ENCODE data around the gene ZBTB45. TPM values are rescaled to one million over a fixed set of nuclear protein-coding genes. Genes with fewer than 3 reads are reported as not detected.

Gene ZBTB45
- 10 to 100 TPM; 12.2 to 15.6 TPM for total RNA-seq
- 1 to 10 TPM; 3.0 to 8.1 TPM for polyA plus RNA-seq
- long read RNA-seq, donor 1, partial matches to known transcripts: 6 of 9 reads
- long read RNA-seq, donor 1, other reads (novel, unspliced or antisense): 1 of 9 reads
- long read RNA-seq, donor 2, partial matches to known transcripts: 4 of 6 reads
- long read RNA-seq, donor 2, other reads (novel, unspliced or antisense): 1 of 6 reads

GRCh38 chr19:58519355-58520256 is at the start of gene ZBTB45:
Gene ZBTB45 (minus strand): TSS chr19:58519810. CDS start chr19:58517673, 2,137 bp downstream.
- H3K36me3 ChIP-seq (ENCODE audit: control insufficient read depth in 1 of 2, insufficient read depth in 2 of 2, low read length in 1 of 2): peaks cover 0 to 4% of the 10 kb centered on the region in 2 donors
- intact Hi-C loops (cut with DNase I): loop anchor here in 1 of 2 donors (1.0 kb wide), 1 partner anchor 20 kb away; no protein-coding TSS in a partner anchor
- 0% methylated on average over 82 to 87 of the region's 87 CpGs for WGBS, 2 donors

GRCh38 chr19:58568453-58569130 is 49.0 kb upstream of the ZBTB45 start:
- 92 to 93% methylated on average over 4 of the region's 4 CpGs for WGBS, 2 donors
- Histone ChIP-seq H3K4me1 (ENCODE audit: control insufficient read depth in 1 of 2, insufficient read depth in 2 of 2, low read length in 2 of 2) (no peaks in the 10 kb centered on the region), H3K9me3 (ENCODE audit: control insufficient read depth, low read length) (no peaks in the 10 kb centered on the region), H3K27ac (ENCODE audit: low read depth in 1 of 2, low read length in 2 of 2) (no peak overlapping the region), H3K27me3 (ENCODE audit: control insufficient read depth in 1 of 2, insufficient read depth in 2 of 2, low read length in 1 of 2) (no peaks in the 10 kb centered on the region), H3K36me3 (ENCODE audit: control insufficient read depth in 1 of 2, insufficient read depth in 2 of 2, low read length in 1 of 2) (no peaks in the 10 kb centered on the region), H3K4me3 (ENCODE audit: low read length in 2 of 2) (no peak overlapping the region)
- DNase-seq: peak; percentile 17 to 32
- intact Hi-C loops (cut with DNase I): no loop called here
- no peak for ATAC-seq (ENCODE audit: low FRiP score)

More at GRCh38 chr19:58519355-58520256, at the start of gene ZBTB45:
- ATAC-seq (ENCODE audit: low FRiP score): peak; percentile 95
- Histone ChIP-seq H3K4me1 (ENCODE audit: control insufficient read depth in 1 of 2, insufficient read depth in 2 of 2, low read length in 2 of 2) (no peaks in the 10 kb centered on the region), H3K4me3 (ENCODE audit: low read length in 2 of 2) (peak within 1 kb of the TSS; percentile 40 to 50), H3K27ac (ENCODE audit: low read depth in 1 of 2, low read length in 2 of 2) (peak within 1 kb of the TSS; percentile 30 to 83), H3K27me3 (ENCODE audit: control insufficient read depth in 1 of 2, insufficient read depth in 2 of 2, low read length in 1 of 2) (no peaks in the 10 kb centered on the region), H3K9me3 (ENCODE audit: control insufficient read depth, low read length) (no peaks in the 10 kb centered on the region)
- DNase-seq: peak; percentile 95 to 96

GRCh38 chr19:58566989-58567388 is 47.4 kb upstream of the ZBTB45 start:
- intact Hi-C loops (cut with DNase I): no loop called here
- 92 to 94% methylated on average over 5 of the region's 5 CpGs for whole genome bisulfite sequencing, 2 donors
- no peaks in the 10 kb centered on the region for H3K9me3 ChIP-seq (ENCODE audit: control insufficient read depth, low read length)
- H3K27ac ChIP-seq (ENCODE audit: low read depth in 1 of 2, low read length in 2 of 2): no peak overlapping the region
- no peaks in the 10 kb centered on the region for H3K4me1 ChIP-seq (ENCODE audit: control insufficient read depth in 1 of 2, insufficient read depth in 2 of 2, low read length in 2 of 2)
- H3K36me3 ChIP-seq (ENCODE audit: control insufficient read depth in 1 of 2, insufficient read depth in 2 of 2, low read length in 1 of 2): no peaks in the 10 kb centered on the region
- no peak for ATAC-seq (ENCODE audit: low FRiP score)
- no peaks in the 10 kb centered on the region for H3K27me3 ChIP-seq (ENCODE audit: control insufficient read depth in 1 of 2, insufficient read depth in 2 of 2, low read length in 1 of 2)
- DNase-seq: peak; percentile 21 to 24
- H3K4me3 ChIP-seq (ENCODE audit: low read length in 2 of 2): no peak overlapping the region

GRCh38 chr19:58563823-58564222 is 44.2 kb upstream of the ZBTB45 start:
- DNase-seq: no peak
- no peaks in the 10 kb centered on the region for H3K9me3 ChIP-seq (ENCODE audit: control insufficient read depth, low read length)
- no peaks in the 10 kb centered on the region for H3K27me3 ChIP-seq (ENCODE audit: control insufficient read depth in 1 of 2, insufficient read depth in 2 of 2, low read length in 1 of 2)
- 74 to 76% methylated on average over 6 of the region's 6 CpGs for WGBS, 2 donors
- no peak overlapping the region for H3K27ac ChIP-seq (ENCODE audit: low read depth in 1 of 2, low read length in 2 of 2)
- H3K4me1 ChIP-seq (ENCODE audit: control insufficient read depth in 1 of 2, insufficient read depth in 2 of 2, low read length in 2 of 2): no peaks in the 10 kb centered on the region
- intact Hi-C loops (cut with DNase I): no loop called here
- ATAC-seq (ENCODE audit: low FRiP score): no peak
- H3K4me3 ChIP-seq (ENCODE audit: low read length in 2 of 2): no peak overlapping the region
- H3K36me3 ChIP-seq (ENCODE audit: control insufficient read depth in 1 of 2, insufficient read depth in 2 of 2, low read length in 1 of 2): no peaks in the 10 kb centered on the region

GRCh38 chr19:58563034-58563573 is 43.5 kb upstream of the ZBTB45 start:
- intact Hi-C loops (cut with DNase I): no loop called here
- ATAC-seq (ENCODE audit: low FRiP score): no peak
- Histone ChIP-seq H3K27me3 (ENCODE audit: control insufficient read depth in 1 of 2, insufficient read depth in 2 of 2, low read length in 1 of 2) (no peaks in the 10 kb centered on the region), H3K27ac (ENCODE audit: low read depth in 1 of 2, low read length in 2 of 2) (no peak overlapping the region), H3K4me3 (ENCODE audit: low read length in 2 of 2) (no peak overlapping the region), H3K36me3 (ENCODE audit: control insufficient read depth in 1 of 2, insufficient read depth in 2 of 2, low read length in 1 of 2) (no peaks in the 10 kb centered on the region), H3K9me3 (ENCODE audit: control insufficient read depth, low read length) (no peaks in the 10 kb centered on the region), H3K4me1 (ENCODE audit: control insufficient read depth in 1 of 2, insufficient read depth in 2 of 2, low read length in 2 of 2) (no peaks in the 10 kb centered on the region)
- 5% methylated on average over 33 to 40 of the region's 40 CpGs for WGBS, 2 donors
- DNase-seq: peak in 1 of 2 donors; percentile 81

GRCh38 chr19:58562122-58563033 is 42.8 kb upstream of the ZBTB45 start:
- DNase-seq (peak; percentile 52 to 84), ATAC-seq (ENCODE audit: low FRiP score) (peak; percentile 6)
- WGBS, 2 donors: 4 to 5% methylated on average over 103 to 107 of the region's 107 CpGs
- intact Hi-C loops (cut with DNase I): no loop called here
- Histone ChIP-seq H3K4me3 (ENCODE audit: low read length in 2 of 2) (peak overlapping the region in 1 of 2 donors; percentile 3), H3K9me3 (ENCODE audit: control insufficient read depth, low read length) (no peaks in the 10 kb centered on the region), H3K4me1 (ENCODE audit: control insufficient read depth in 1 of 2, insufficient read depth in 2 of 2, low read length in 2 of 2) (no peaks in the 10 kb centered on the region), H3K27ac (ENCODE audit: low read depth in 1 of 2, low read length in 2 of 2) (no peak overlapping the region), H3K27me3 (ENCODE audit: control insufficient read depth in 1 of 2, insufficient read depth in 2 of 2, low read length in 1 of 2) (no peaks in the 10 kb centered on the region), H3K36me3 (ENCODE audit: control insufficient read depth in 1 of 2, insufficient read depth in 2 of 2, low read length in 1 of 2) (no peaks in the 10 kb centered on the region)

- ATAC-seq (ENCODE audit: low FRiP score) (no peak), DNase-seq (no peak)
- H3K27ac ChIP-seq (ENCODE audit: low read depth in 1 of 2, low read length in 2 of 2): no peak overlapping the region
- no peaks in the 10 kb centered on the region for H3K36me3 ChIP-seq (ENCODE audit: control insufficient read depth in 1 of 2, insufficient read depth in 2 of 2, low read length in 1 of 2)
- no peaks in the 10 kb centered on the region for H3K4me1 ChIP-seq (ENCODE audit: control insufficient read depth in 1 of 2, insufficient read depth in 2 of 2, low read length in 2 of 2)
- WGBS, 2 donors: 56 to 61% methylated on average over 16 of the region's 16 CpGs
- intact Hi-C loops (cut with DNase I): no loop called here
- H3K27me3 ChIP-seq (ENCODE audit: control insufficient read depth in 1 of 2, insufficient read depth in 2 of 2, low read length in 1 of 2): no peaks in the 10 kb centered on the region
- no peaks in the 10 kb centered on the region for H3K9me3 ChIP-seq (ENCODE audit: control insufficient read depth, low read length)
- no peak overlapping the region for H3K4me3 ChIP-seq (ENCODE audit: low read length in 2 of 2)
These were observed 41.9 kb upstream of the ZBTB45 start for GRCh38 chr19:58561373-58562121.
